IPS DF 6.9 (cell line): Measurements from ENCODE around the gene SH3D19.
"Not testable (repeated sequence)": the region's sequence is repeated elsewhere in the genome, so short reads cannot be mapped to it uniquely, and the experiment has no call there.

Source experiments
- DNase-seq: peaks from one replicate; pipeline ENCODE4 v3.0.0-alpha.2; 2013; ENCODE audit warnings: low read depth, low spot score
- H3K27ac ChIP-seq: one replicate; pipeline ENCODE4 v1.5.1; 2013; ENCODE audit warnings: low read length, control low read depth
- H3K27me3 ChIP-seq: 2 replicates; pipeline ENCODE4 v1.6.1; 2013; ENCODE audit warnings: mild to moderate bottlenecking, low read length; ENCODE audit not compliant: control insufficient read depth, insufficient read depth
- H3K36me3 ChIP-seq: 2 replicates; pipeline ENCODE4 v1.6.1; 2013; ENCODE audit warnings: low read length; ENCODE audit not compliant: control insufficient read depth, insufficient read depth
- H3K4me1 ChIP-seq: 2 replicates; pipeline ENCODE4 v1.6.1; 2013; ENCODE audit warnings: low read length; ENCODE audit not compliant: control insufficient read depth, insufficient read depth
- H3K4me3 ChIP-seq: 2 replicates; pipeline ENCODE4 v1.5.1; 2013; ENCODE audit warnings: mild to moderate bottlenecking, low read length
- H3K9me3 ChIP-seq: 2 replicates; pipeline ENCODE4 v1.6.1; 2013; ENCODE audit warnings: low read length, inconsistent platforms; ENCODE audit not compliant: control insufficient read depth, insufficient read depth
- WGBS: extraction: QIAGEN DNeasy Blood & Tissue Kit; methylation state at CpG from one replicate; pipeline ENCODE4 v1.1.7; 2013; ENCODE audit warnings: mixed read lengths, missing lambda C conversion rate; ENCODE audit not compliant: insufficient read length, insufficient coverage; 5-methylcytosine and 5-hydroxymethylcytosine counted together

Gene SH3D19

GRCh38 chr4:151150821-151151580 is 174.4 kb downstream of the SH3D19 start:
- Histone ChIP-seq H3K4me3 (no peak overlapping the region), H3K4me1 (no peaks in the 10 kb centered on the region), H3K27me3 (no peaks in the 10 kb centered on the region), H3K9me3 (no peaks in the 10 kb centered on the region), H3K27ac (no peak overlapping the region), H3K36me3 (no peaks in the 10 kb centered on the region)
- no CpG with 5 or more reads among the region's 9 CpGs for WGBS
- no peak for DNase-seq

GRCh38 chr4:151148261-151148660 is 177.1 kb downstream of the SH3D19 start:
- no peaks in the 10 kb centered on the region for H3K4me1 ChIP-seq
- H3K4me3 ChIP-seq: no peak overlapping the region
- no CpG with 5 or more reads among the region's 4 CpGs for WGBS
- H3K27ac ChIP-seq: no peak overlapping the region
- DNase-seq: no peak
- H3K27me3 ChIP-seq: no peaks in the 10 kb centered on the region
- no peaks in the 10 kb centered on the region for H3K36me3 ChIP-seq
- no peaks in the 10 kb centered on the region for H3K9me3 ChIP-seq

GRCh38 chr4:151147000-151147399 is 178.4 kb downstream of the SH3D19 start:
- no CpG with 5 or more reads among the region's 3 CpGs for WGBS
- Histone ChIP-seq H3K9me3 (no peaks in the 10 kb centered on the region), H3K27me3 (no peaks in the 10 kb centered on the region), H3K4me1 (no peaks in the 10 kb centered on the region), H3K27ac (no peak overlapping the region), H3K4me3 (no peak overlapping the region), H3K36me3 (no peaks in the 10 kb centered on the region; the same call in 1 of the 2 replicates)
- no peak for DNase-seq

GRCh38 chr4:151144329-151145072 is 180.9 kb downstream of the SH3D19 start:
- no peaks in the 10 kb centered on the region; the same call in 1 of the 2 replicates for H3K36me3 ChIP-seq
- no peak for DNase-seq
- H3K4me3 ChIP-seq: no peak overlapping the region
- WGBS: no CpG with 5 or more reads among the region's 5 CpGs
- H3K9me3 ChIP-seq: no peaks in the 10 kb centered on the region
- H3K4me1 ChIP-seq: no peaks in the 10 kb centered on the region
- H3K27ac ChIP-seq: no peak overlapping the region
- H3K27me3 ChIP-seq: no peaks in the 10 kb centered on the region

GRCh38 chr4:151143811-151144210 is 181.6 kb downstream of the SH3D19 start:
- Histone ChIP-seq H3K4me1 (no peaks in the 10 kb centered on the region), H3K4me3 (no peak overlapping the region), H3K9me3 (no peaks in the 10 kb centered on the region), H3K27me3 (no peaks in the 10 kb centered on the region), H3K36me3 (no peaks in the 10 kb centered on the region; the same call in 1 of the 2 replicates), H3K27ac (no peak overlapping the region)
- DNase-seq: no peak
- 100% methylated on average over 2 of the region's 3 CpGs for WGBS

- no peak overlapping the region for H3K4me3 ChIP-seq
- DNase-seq: no peak
- no CpG with 5 or more reads among the region's 2 CpGs for WGBS
- H3K9me3 ChIP-seq: no peaks in the 10 kb centered on the region
- no peaks in the 10 kb centered on the region for H3K4me1 ChIP-seq
- H3K27ac ChIP-seq: no peak overlapping the region
- H3K27me3 ChIP-seq: no peaks in the 10 kb centered on the region
- H3K36me3 ChIP-seq: no peaks in the 10 kb centered on the region; the same call in 1 of the 2 replicates
Observed at GRCh38 chr4:151143162-151143561, 182.2 kb downstream of the SH3D19 start.

GRCh38 chr4:151142758-151143157 is 182.6 kb downstream of the SH3D19 start:
- Histone ChIP-seq H3K9me3 (no peaks in the 10 kb centered on the region), H3K27me3 (no peaks in the 10 kb centered on the region), H3K36me3 (no peaks in the 10 kb centered on the region; the same call in 1 of the 2 replicates), H3K4me1 (no peaks in the 10 kb centered on the region), H3K4me3 (no peak overlapping the region), H3K27ac (no peak overlapping the region)
- no CpG with 5 or more reads among the region's 1 CpG for WGBS
- DNase-seq: no peak

GRCh38 chr4:151139814-151140213 is 185.6 kb downstream of the SH3D19 start:
- no peaks in the 10 kb centered on the region for H3K27me3 ChIP-seq
- no peaks in the 10 kb centered on the region; the same call in 1 of the 2 replicates for H3K36me3 ChIP-seq
- no CpG with 5 or more reads among the region's 1 CpG for WGBS
- no peaks in the 10 kb centered on the region for H3K4me1 ChIP-seq
- no peak for DNase-seq
- H3K9me3 ChIP-seq: no peaks in the 10 kb centered on the region
- no peak overlapping the region for H3K4me3 ChIP-seq
- H3K27ac ChIP-seq: no peak overlapping the region

- H3K27me3 ChIP-seq, H3K27ac ChIP-seq, H3K4me1 ChIP-seq, H3K9me3 ChIP-seq, DNase-seq, H3K4me3 ChIP-seq, H3K36me3 ChIP-seq: not testable (repeated sequence)
- no CpG with 5 or more reads among the region's 3 CpGs for WGBS
Observed at GRCh38 chr4:151136048-151136447, 189.4 kb downstream of the SH3D19 start.

- no peaks in the 10 kb centered on the region for H3K36me3 ChIP-seq
- no CpG with 5 or more reads among the region's 5 CpGs for WGBS
Observed at GRCh38 chr4:151133311-151133710, 192.1 kb downstream of the SH3D19 start.

More at GRCh38 chr4:151133311-151133710, 192.1 kb downstream of the SH3D19 start:
- Histone ChIP-seq H3K27me3 (no peaks in the 10 kb centered on the region), H3K4me1 (no peaks in the 10 kb centered on the region), H3K9me3 (no peaks in the 10 kb centered on the region), H3K4me3 (no peak overlapping the region), H3K27ac (no peak overlapping the region)
- no peak for DNase-seq
